ENCODE data around the gene SLC41A2. TPM values are rescaled to one million over a fixed set of nuclear protein-coding genes. Genes with fewer than 3 reads are reported as not detected.

Gene SLC41A2
- total and polyA plus RNA-seq, 10 donors, result 1.1 to 21.1 (median 12.1) TPM

GRCh38 chr12:104929977-104930376, 28.1 kb downstream of the SLC41A2 start:
- no peak overlapping the region for H3K4me3 ChIP-seq
- 14 to 41% (median 29%) methylated on average over 1 to 2 of the region's 2 CpGs for WGBS, 5 donors
- no peaks in the 10 kb centered on the region for H3K4me1 ChIP-seq
- intact Hi-C loops (cut with DNase I; ENCODE audit: low total_unique reads), result no loop called here
- no peaks in the 10 kb centered on the region for H3K27me3 ChIP-seq (replicated peaks in 1 of 7)
- no peaks in the 10 kb centered on the region for H3K36me3 ChIP-seq
- no peak for DNase-seq
- H3K27ac ChIP-seq, result no peak overlapping the region
- TF ChIP-seq CTCF (IDR thresholded peaks at IDR 0.05 in 8 of 11, conservative IDR thresholded peaks at IDR 0.05 in 3 of 11) (no peak), POLR2AphosphoS5 (IDR thresholded peaks at IDR 0.05) (no peak), POLR2A (IDR thresholded peaks at IDR 0.05) (no peak)
- no peaks in the 10 kb centered on the region for H3K9me3 ChIP-seq

- Histone ChIP-seq H3K4me1 (no peaks in the 10 kb centered on the region), H3K27ac (no peak overlapping the region), H3K4me3 (no peak overlapping the region), H3K27me3 (replicated peaks in 1 of 7) (no peaks in the 10 kb centered on the region), H3K36me3 (no peaks in the 10 kb centered on the region), H3K9me3 (no peaks in the 10 kb centered on the region)
- WGBS, 5 donors, result 78 to 86% (median 82%) methylated on average over 2 of the region's 2 CpGs
- no peak for TF ChIP-seq POLR2A (IDR thresholded peaks at IDR 0.05)
- no peak for TF ChIP-seq CTCF (IDR thresholded peaks at IDR 0.05 in 8 of 11, conservative IDR thresholded peaks at IDR 0.05 in 3 of 11)
- TF ChIP-seq POLR2AphosphoS5 (IDR thresholded peaks at IDR 0.05), result no peak
- no peak for DNase-seq
- intact Hi-C loops (cut with DNase I; ENCODE audit: low total_unique reads), result no loop called here
These were observed 28.7 kb downstream of the SLC41A2 start for GRCh38 chr12:104929368-104929767.

DNA sequence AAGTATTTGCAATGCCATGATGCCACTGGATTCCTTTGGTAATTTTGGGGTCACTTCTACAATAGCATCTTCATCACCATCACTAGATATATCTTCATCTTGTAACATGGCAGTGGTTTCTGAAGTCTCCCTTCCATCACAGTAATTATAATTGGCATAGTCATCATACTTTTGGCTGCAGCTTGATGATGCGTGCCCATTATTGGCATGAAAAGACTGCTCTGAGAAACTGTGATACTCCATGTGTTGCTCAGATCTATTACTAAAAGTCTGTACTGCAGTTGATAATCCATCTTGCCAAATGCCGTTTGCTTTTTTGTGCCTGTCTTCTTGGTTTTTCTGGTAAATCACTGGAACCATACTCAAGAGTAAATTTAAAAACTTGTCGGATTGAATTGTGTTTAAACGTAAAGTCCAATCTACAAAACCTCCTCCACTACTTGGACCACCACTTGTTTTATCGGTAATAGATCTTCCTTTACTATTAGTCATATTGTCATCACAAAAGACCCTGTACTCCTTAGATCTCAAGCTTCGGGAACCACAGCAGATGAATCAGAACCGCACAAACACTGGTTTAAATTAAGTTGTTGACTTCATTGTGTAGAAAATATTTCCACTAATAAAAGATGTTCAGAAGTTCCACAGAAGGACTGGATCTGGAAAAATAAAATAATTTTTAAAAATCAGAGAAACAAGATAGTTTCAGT, 29.9 kb downstream of the SLC41A2 start:
- intact Hi-C loops (cut with DNase I; ENCODE audit: low total_unique reads), result no loop called here
- H3K4me1 ChIP-seq, result no peaks in the 10 kb centered on the region
- WGBS, 5 donors, result 91 to 95% (median 92%) methylated on average over 7 of the region's 7 CpGs

More for the DNA sequence above, 29.9 kb downstream of the SLC41A2 start:
- Histone ChIP-seq H3K27ac (no peak overlapping the region), H3K9me3 (peaks cover 0 to under 1% (median 0%) of the 10 kb centered on the region in 8 donors), H3K27me3 (replicated peaks in 1 of 7) (no peaks in the 10 kb centered on the region), H3K4me3 (no peak overlapping the region), H3K36me3 (no peaks in the 10 kb centered on the region)
- no peak for DNase-seq
- TF ChIP-seq POLR2A (IDR thresholded peaks at IDR 0.05), result no peak
- no peak for TF ChIP-seq CTCF (IDR thresholded peaks at IDR 0.05 in 8 of 11, conservative IDR thresholded peaks at IDR 0.05 in 3 of 11)
- TF ChIP-seq POLR2AphosphoS5 (IDR thresholded peaks at IDR 0.05), result no peak

Measured in spleen (tissue), 11 donors.